Testis (tissue), 3 donors: ENCODE measurements around the gene KANSL1L. TPM values are rescaled to one million over a fixed set of nuclear protein-coding genes. Genes with fewer than 3 reads are reported as not detected.

ENCODE experiments used
- DNase-seq: peaks from one replicate; pipeline ENCODE4 v3.0.0-alpha.2; 2019
- H3K27ac ChIP-seq, 2 donors: fragments of 200-600 bp; sonication (generic); one replicate each; pipeline ENCODE4 v1.5.1; 2019
- H3K27me3 ChIP-seq: fragments of 200-600 bp; sonication (generic); one replicate; pipeline ENCODE4 v1.5.1; 2019
- H3K36me3 ChIP-seq: fragments of 200-600 bp; sonication (generic); one replicate; pipeline ENCODE4 v1.5.1; 2017; ENCODE audit warnings: low read depth; ENCODE audit errors: missing control alignments
- H3K4me1 ChIP-seq: fragments of 200-600 bp; sonication (generic); one replicate; pipeline ENCODE4 v1.5.1; 2019
- H3K4me3 ChIP-seq, 2 donors: fragments of 200-600 bp; sonication (generic); one replicate each; pipeline ENCODE4 v1.5.1; 2017 to 2019
- H3K9me3 ChIP-seq: fragments of 200-600 bp; sonication (generic); one replicate; pipeline ENCODE4 v1.5.1; 2017
- CTCF ChIP-seq, 3 experiments: fragments of 450-650 bp in 2 of 3; fragments of 200-600 bp in 1 of 3; sonication (generic) in 1 of 3; IDR thresholded peaks; one replicate each; pipeline ENCODE4 v1.5.1; 2016 to 2019; ENCODE audit warnings: antibody characterized with exemption in 3 of 3, mild to moderate bottlenecking in 2 of 3, moderate library complexity in 1 of 3
- POLR2A ChIP-seq: fragments of 450-650 bp; IDR thresholded peaks from one replicate; pipeline ENCODE4 v1.6.1; 2017; ENCODE audit warnings: antibody characterized with exemption, mild to moderate bottlenecking, moderate library complexity
- WGBS, 2 donors: methylation state at CpG; one replicate each; pipeline ENCODE4 v1.1.5; 2018; 5-methylcytosine and 5-hydroxymethylcytosine counted together
- intact Hi-C: fragments of 100-400 bp; cut with DNase I; formaldehyde crosslinking; loops from one replicate; pipeline ENCODE4 v1.15.1; 2023; ENCODE audit warnings: low total_unique reads
- polyA plus RNA-seq: library from polyadenylated mRNA; stranded (reverse); fragments of 350-450 nt; fragmentation: Illumina TruSeq; extraction: RNeasy Lipid Tissue Mini Kit (QIAGEN cat#74804); gene quantifications from one replicate; pipeline ENCODE4 v1.2.3, GENCODE V29; 2014; ENCODE audit warnings: low read depth, low replicate concordance; ENCODE audit not compliant: insufficient read depth
- total RNA-seq, 2 donors: library from RNA; depleted of rRNA; stranded (reverse); fragments of >200 nt; gene quantifications; one replicate each; pipeline ENCODE4 v1.2.3, GENCODE V29; 2016

Gene KANSL1L
- total and polyA plus RNA-seq, 3 donors from 2014 or later = 39.7 to 80.4 (median 53.0) TPM

GRCh38 chr2:210004881-210005280 lies 166.3 kb downstream of the KANSL1L start:
- TF ChIP-seq POLR2A = no peak
- no peak for TF ChIP-seq CTCF (IDR thresholded peaks at IDR 0.05)
- Histone ChIP-seq H3K4me3 (no peak overlapping the region), H3K27me3 (no peaks in the 10 kb centered on the region), H3K9me3 (no peaks in the 10 kb centered on the region), H3K27ac (no peak overlapping the region), H3K36me3 (no peaks in the 10 kb centered on the region), H3K4me1 (peaks cover 11% of the 10 kb centered on the region)
- 62 to 68% methylated on average over 2 of the region's 2 CpGs for WGBS, 2 donors
- intact Hi-C loops = no loop called here
- no peak for DNase-seq

GRCh38 chr2:210003359-210003758 lies 167.8 kb downstream of the KANSL1L start:
- H3K27ac ChIP-seq = peak overlapping the region; percentile 80
- 13 to 26% methylated on average over 2 of the region's 2 CpGs for WGBS, 2 donors
- H3K4me1 ChIP-seq = peaks cover 11% of the 10 kb centered on the region
- peak overlapping the region; percentile 75 to 90 for H3K4me3 ChIP-seq
- no peaks in the 10 kb centered on the region for H3K36me3 ChIP-seq
- no peaks in the 10 kb centered on the region for H3K27me3 ChIP-seq
- H3K9me3 ChIP-seq = no peaks in the 10 kb centered on the region
- TF ChIP-seq CTCF (IDR thresholded peaks at IDR 0.05) = no peak
- TF ChIP-seq POLR2A = no peak
- DNase-seq = no peak
- intact Hi-C loops = no loop called here

- DNase-seq = peak; percentile 97
Measured at GRCh38 chr2:210002158-210003157, 168.8 kb downstream of the KANSL1L start, which contains the start of gene RPE. Gene RPE, plus strand, starts transcription at chr2:210002638. Its CDS starts 24 bp downstream, at chr2:210002662.

GRCh38 chr2:210000464-210001324 lies 170.5 kb downstream of the KANSL1L start:
- no peak overlapping the region for H3K4me3 ChIP-seq
- 86 to 89% methylated on average over 8 to 32 of the region's 32 CpGs for WGBS, 2 donors
- DNase-seq = no peak
- no peaks in the 10 kb centered on the region for H3K36me3 ChIP-seq
- TF ChIP-seq CTCF (IDR thresholded peaks at IDR 0.05) (no peak), POLR2A (no peak)
- intact Hi-C loops = no loop called here
- no peak overlapping the region for H3K27ac ChIP-seq
- H3K9me3 ChIP-seq = no peaks in the 10 kb centered on the region
- H3K4me1 ChIP-seq = peaks cover 11% of the 10 kb centered on the region
- H3K27me3 ChIP-seq = no peaks in the 10 kb centered on the region

More at GRCh38 chr2:210002158-210003157, 168.8 kb downstream of the KANSL1L start, which contains the start of gene RPE:
- Histone ChIP-seq H3K9me3 (no peaks in the 10 kb centered on the region), H3K36me3 (no peaks in the 10 kb centered on the region), H3K27me3 (no peaks in the 10 kb centered on the region), H3K27ac (peak within 1 kb of the TSS; percentile 80), H3K4me3 (peak within 1 kb of the TSS; percentile 75 to 90), H3K4me1 (peaks cover 11% of the 10 kb centered on the region)
- TF ChIP-seq POLR2A (no peak), CTCF (IDR thresholded peaks at IDR 0.05) (no peak)
- WGBS, 2 donors = 0% methylated on average over 32 to 47 of the region's 58 CpGs
- intact Hi-C loops = no loop called here
